Lung (tissue), 12 donors: ENCODE data around the gene PODXL2. TPM values are rescaled to one million over a fixed set of nuclear protein-coding genes. Genes with fewer than 3 reads are reported as not detected.

Experiments used
- ATAC-seq: fragments of 200-7000 bp; cut with Tn5 transposase; one replicate; pipeline ENCODE4 v1.9.1; 2020; ENCODE audit warnings: moderate number of reproducible peaks; ENCODE audit not compliant: insufficient read depth, low FRiP score
- DNase-seq, 3 donors: peaks; one replicate each; pipeline ENCODE4 v3.0.0-alpha.2; 2013 to 2017
- H3K27ac ChIP-seq, 2 donors: one replicate each; pipeline ENCODE4 v1.5.1; 2013; ENCODE audit warnings: mild to moderate bottlenecking in 2 of 2, moderate library complexity in 2 of 2, control low read depth in 1 of 2, inconsistent platforms in 1 of 2, low read depth in 1 of 2, low read length in 1 of 2
- H3K27me3 ChIP-seq, 3 donors: one replicate each; pipeline ENCODE4 v1.5.1; 2013; ENCODE audit warnings: low read length in 2 of 3; ENCODE audit not compliant: control insufficient read depth in 3 of 3, insufficient read depth in 3 of 3
- H3K36me3 ChIP-seq, 4 donors: one replicate each; pipeline ENCODE4 v1.5.1; 2013; ENCODE audit warnings: low read length in 4 of 4, mild to moderate bottlenecking in 1 of 4, moderate library complexity in 1 of 4; ENCODE audit not compliant: control insufficient read depth in 4 of 4, insufficient read depth in 4 of 4
- H3K4me1 ChIP-seq, 5 donors: one replicate each; pipeline ENCODE4 v1.5.1; 2013; ENCODE audit warnings: low read length in 5 of 5, mild to moderate bottlenecking in 2 of 5, moderate library complexity in 1 of 5; ENCODE audit not compliant: control insufficient read depth in 5 of 5, insufficient read depth in 5 of 5
- H3K4me3 ChIP-seq: one replicate; pipeline ENCODE4 v1.5.1; 2013; ENCODE audit warnings: mild to moderate bottlenecking, control low read depth, moderate library complexity
- H3K9ac ChIP-seq, 2 donors: one replicate each; pipeline ENCODE4 v1.5.1; 2013; ENCODE audit warnings: low read length in 2 of 2, control low read depth in 1 of 2; ENCODE audit not compliant: insufficient read depth in 1 of 2
- H3K9me3 ChIP-seq, 4 donors: one replicate each; pipeline ENCODE4 v1.5.1; 2013; ENCODE audit warnings: low read length in 3 of 4, mild to moderate bottlenecking in 1 of 4, moderate library complexity in 1 of 4; ENCODE audit not compliant: control insufficient read depth in 4 of 4, insufficient read depth in 3 of 4
- CTCF ChIP-seq: IDR thresholded peaks from 2 replicates; pipeline ENCODE4 v1.5.1; 2012; ENCODE audit warnings: mild to moderate bottlenecking; ENCODE audit errors: control extremely low read depth, extremely low read depth
- WGBS, 2 donors: extraction: QIAGEN DNeasy Blood & Tissue Kit; methylation state at CpG; one replicate each; pipeline ENCODE4 v1.1.7; 2013; 5-methylcytosine and 5-hydroxymethylcytosine counted together
- polyA plus RNA-seq, 2 donors: library from polyadenylated mRNA; stranded (reverse); fragments of 200-250 nt; gene quantifications; one replicate each; pipeline ENCODE4 v1.2.1, GENCODE V29; 2013
- total RNA-seq, 2 donors: library from RNA; depleted of rRNA in 1 of 2; stranded (reverse); fragments of >200 nt in 1 of 2; gene quantifications; one replicate each; pipeline ENCODE4 v1.2.1, GENCODE V29; 2014 to 2021
- donor health status: control.
- donor health status: control.
- donor health status: Bipolar disorder and iron deficiency.
- donor health status: healthy.
- donor health status: DM: yes; HTN: yes; CAD: no.

Gene PODXL2
- total and polyA plus RNA-seq, 4 donors = 3.1 to 7.3 (median 4.6) TPM

DNA sequence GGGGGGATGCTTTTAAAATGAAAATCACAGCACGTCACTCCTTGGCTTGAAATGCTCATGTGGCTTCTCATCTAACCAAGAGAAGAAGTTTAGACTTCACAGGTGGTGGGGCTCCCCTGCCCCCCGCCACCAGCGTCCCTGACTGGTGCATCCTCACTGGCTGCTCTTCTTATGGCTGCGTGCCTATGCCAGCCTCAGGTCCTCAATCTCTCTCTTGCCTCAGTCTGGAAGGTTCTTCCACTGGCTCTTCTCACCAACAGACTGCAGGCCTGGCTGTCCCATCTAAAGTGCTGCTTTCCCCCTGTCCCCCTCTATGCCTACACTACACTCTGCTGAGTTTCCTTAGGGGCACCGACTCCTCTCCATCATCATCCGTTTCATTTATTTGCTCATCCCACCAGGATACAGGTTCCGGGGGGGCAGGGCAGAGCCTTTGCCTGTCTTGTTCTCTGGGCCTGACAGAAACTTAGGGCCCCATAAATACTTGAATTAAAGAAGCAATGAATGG lies 64.4 kb downstream of the PODXL2 start:
- no peak for TF ChIP-seq CTCF
- H3K9ac ChIP-seq = no peak overlapping the region
- no peak for DNase-seq
- peaks cover 0 to 32% (median 16%) of the 10 kb centered on the region in 5 donors for H3K4me1 ChIP-seq
- 94% methylated on average over 7 of the region's 7 CpGs for WGBS, 2 donors
- H3K27ac ChIP-seq = no peak overlapping the region
- H3K27me3 ChIP-seq = no peaks in the 10 kb centered on the region
- H3K36me3 ChIP-seq = no peaks in the 10 kb centered on the region
- no peak for ATAC-seq
- H3K9me3 ChIP-seq = no peaks in the 10 kb centered on the region
- no peak overlapping the region for H3K4me3 ChIP-seq

DNA sequence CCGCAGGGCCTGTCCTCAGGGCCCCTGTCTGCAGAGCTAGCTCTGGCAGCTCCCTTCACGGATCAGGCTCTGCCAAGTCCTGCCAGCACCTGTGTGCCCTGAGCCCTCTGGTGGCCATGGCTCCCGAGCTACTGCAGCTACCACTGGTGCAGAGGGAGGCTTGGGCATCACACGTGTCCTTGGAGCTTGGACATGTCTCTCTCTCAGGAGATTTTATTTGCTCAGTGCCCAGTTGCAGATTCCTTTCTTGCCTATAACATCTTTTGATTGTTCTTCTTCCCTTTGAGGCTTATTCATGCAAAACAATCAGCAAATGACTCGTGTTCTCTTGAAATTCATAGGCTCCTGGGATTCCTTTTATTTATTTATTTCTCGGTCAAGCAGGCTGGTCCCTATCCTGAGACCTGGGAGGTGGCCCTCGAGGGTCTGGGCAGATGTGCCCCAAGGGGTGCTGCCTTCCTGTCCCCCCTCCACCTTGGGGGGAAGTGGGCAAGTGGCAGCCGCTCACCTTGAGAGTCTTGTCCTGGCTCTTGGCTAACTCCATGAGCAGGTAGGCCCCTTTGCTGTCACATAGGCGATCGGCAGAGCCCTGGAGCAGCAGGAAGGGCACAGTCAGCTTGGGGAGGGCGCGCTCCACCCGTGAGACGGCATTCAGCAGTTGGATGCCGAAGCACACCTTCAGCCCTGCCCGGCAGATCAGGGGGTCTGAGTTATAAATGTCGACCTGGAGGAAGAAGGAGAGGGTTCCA lies 65.7 kb downstream of the PODXL2 start:
- 86 to 87% methylated on average over 16 to 17 of the region's 17 CpGs for WGBS, 2 donors

GRCh38 chr3:127697551-127698240 lies 68.7 kb downstream of the PODXL2 start:
- peaks cover 0 to 1% (median 0%) of the 10 kb centered on the region in 4 donors for H3K36me3 ChIP-seq
- peak; percentile 58 for ATAC-seq
- no peak overlapping the region for H3K4me3 ChIP-seq
- H3K9me3 ChIP-seq = no peaks in the 10 kb centered on the region
- peak; percentile 92 to 98 (median 97) for DNase-seq
- no peak for TF ChIP-seq CTCF
- 43 to 58% methylated on average over 16 of the region's 16 CpGs for WGBS, 2 donors
- peak overlapping the region in 1 of 2 donors; percentile 6 for H3K9ac ChIP-seq
- no peaks in the 10 kb centered on the region for H3K27me3 ChIP-seq
- peaks cover 0 to 50% (median 30%) of the 10 kb centered on the region in 5 donors for H3K4me1 ChIP-seq
- peak overlapping the region; percentile 71 to 89 for H3K27ac ChIP-seq

More for the DNA sequence above, 65.7 kb downstream of the PODXL2 start:
- Histone ChIP-seq H3K9me3 (no peaks in the 10 kb centered on the region), H3K4me1 (peaks cover 0 to 41% (median 24%) of the 10 kb centered on the region in 5 donors), H3K4me3 (no peak overlapping the region), H3K9ac (no peak overlapping the region), H3K36me3 (no peaks in the 10 kb centered on the region), H3K27me3 (no peaks in the 10 kb centered on the region), H3K27ac (no peak overlapping the region)
- ATAC-seq (no peak), DNase-seq (peak in 1 of 3 donors; percentile 37)
- TF ChIP-seq CTCF = no peak
